ENCODE results near the gene ENGASE.

GRCh38 chr17:79027925-79028491 lies 46.6 kb upstream of the ENGASE start:
- TF ChIP-seq EZH2 (IDR thresholded peaks at IDR 0.05; ENCODE audit: borderline replicate concordance, low read length): no peak
- no peak for TF ChIP-seq CTCF (conservative IDR thresholded peaks at IDR 0.05 in 1 of 2, IDR thresholded peaks at IDR 0.05 in 1 of 2; ENCODE audit: extremely low read depth in 1 of 2, insufficient read depth in 1 of 2, low read depth in 1 of 2, low read length in 2 of 2)
